Coronary artery (tissue), 2 donors: Measurements from ENCODE around the gene RPN1.
"Not testable (repeated sequence)": the region's sequence is repeated elsewhere in the genome, so short reads cannot be mapped to it uniquely, and the experiment has no call there.

Experiments used
- DNase-seq: peaks from one replicate; pipeline ENCODE4 v3.0.0-alpha.2; 2017; ENCODE audit warnings: low spot score
- H3K27ac ChIP-seq, 2 donors: fragments of 200-600 bp; sonication (generic); one replicate each; pipeline ENCODE4 v1.5.1; 2016 to 2019
- H3K4me3 ChIP-seq: fragments of 200-600 bp; sonication (generic); 2 replicates; pipeline ENCODE4 v1.5.1; 2016; ENCODE audit warnings: mild to moderate bottlenecking, moderate library complexity
- TF ChIP-seq, protein P1 (sequence below): fragments of 200-600 bp; sonication (generic); IDR thresholded peaks from one replicate; pipeline ENCODE4 v1.5.1; 2019; ENCODE audit warnings: antibody characterized with exemption

Gene RPN1

GRCh38 chr3:128684986-128685726, 34.5 kb upstream of the RPN1 start:
- Histone ChIP-seq H3K27ac (no peak overlapping the region), H3K4me3 (no peak overlapping the region)
- TF ChIP-seq, protein P1, sequence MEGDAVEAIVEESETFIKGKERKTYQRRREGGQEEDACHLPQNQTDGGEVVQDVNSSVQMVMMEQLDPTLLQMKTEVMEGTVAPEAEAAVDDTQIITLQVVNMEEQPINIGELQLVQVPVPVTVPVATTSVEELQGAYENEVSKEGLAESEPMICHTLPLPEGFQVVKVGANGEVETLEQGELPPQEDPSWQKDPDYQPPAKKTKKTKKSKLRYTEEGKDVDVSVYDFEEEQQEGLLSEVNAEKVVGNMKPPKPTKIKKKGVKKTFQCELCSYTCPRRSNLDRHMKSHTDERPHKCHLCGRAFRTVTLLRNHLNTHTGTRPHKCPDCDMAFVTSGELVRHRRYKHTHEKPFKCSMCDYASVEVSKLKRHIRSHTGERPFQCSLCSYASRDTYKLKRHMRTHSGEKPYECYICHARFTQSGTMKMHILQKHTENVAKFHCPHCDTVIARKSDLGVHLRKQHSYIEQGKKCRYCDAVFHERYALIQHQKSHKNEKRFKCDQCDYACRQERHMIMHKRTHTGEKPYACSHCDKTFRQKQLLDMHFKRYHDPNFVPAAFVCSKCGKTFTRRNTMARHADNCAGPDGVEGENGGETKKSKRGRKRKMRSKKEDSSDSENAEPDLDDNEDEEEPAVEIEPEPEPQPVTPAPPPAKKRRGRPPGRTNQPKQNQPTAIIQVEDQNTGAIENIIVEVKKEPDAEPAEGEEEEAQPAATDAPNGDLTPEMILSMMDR = no peak
- no peak for DNase-seq

GRCh38 chr3:128683957-128684356, 33.3 kb upstream of the RPN1 start:
- H3K4me3 ChIP-seq = no peak overlapping the region
- TF ChIP-seq, protein P1 = no peak
- no peak overlapping the region for H3K27ac ChIP-seq
- no peak for DNase-seq

- peak overlapping the region; percentile 94 to 98 for H3K27ac ChIP-seq
- H3K4me3 ChIP-seq = peak overlapping the region; percentile 89
- no peak for DNase-seq
- TF ChIP-seq, protein P1 = no peak
Measured at GRCh38 chr3:128681369-128681829, 30.8 kb upstream of the RPN1 start.

DNA sequence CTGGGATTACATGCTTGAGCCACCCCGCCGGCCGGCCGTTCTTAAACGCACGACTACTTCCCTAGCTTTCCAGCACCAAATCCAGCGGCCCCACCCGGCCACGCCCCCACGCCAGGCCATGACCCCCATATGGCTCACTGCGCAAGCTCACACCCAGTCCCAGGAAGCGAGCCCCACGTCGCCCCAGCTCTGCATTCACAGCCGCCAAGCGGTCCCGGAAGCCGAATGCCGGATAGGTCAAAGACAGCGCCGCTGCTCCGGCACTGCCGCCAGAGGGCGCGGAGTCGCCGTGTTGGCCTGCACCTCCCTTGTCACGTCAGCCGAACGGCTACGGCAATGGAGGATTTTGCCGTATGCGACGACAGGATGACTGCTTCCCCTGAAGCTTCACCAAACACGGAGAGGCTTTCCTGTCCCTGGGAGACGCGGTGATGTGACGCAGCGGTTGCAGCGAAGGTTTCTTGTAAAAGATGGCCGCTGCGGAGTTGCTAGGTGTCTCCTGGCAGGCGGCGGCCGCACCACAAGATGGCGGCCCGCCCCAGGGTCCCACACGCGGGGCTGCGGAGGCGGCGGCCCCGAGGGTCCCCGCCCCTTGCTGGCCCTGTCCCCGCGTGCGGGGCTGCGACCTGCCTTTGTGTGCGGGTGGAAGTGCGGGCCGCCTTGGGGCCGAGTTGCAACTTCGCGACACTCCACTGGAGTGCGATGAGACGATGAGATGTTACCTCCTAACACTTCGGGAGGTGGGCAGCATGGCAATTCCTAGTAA, 30.2 kb upstream of the RPN1 start:
- Histone ChIP-seq H3K27ac (peak overlapping the region; percentile 94 to 98), H3K4me3 (peak overlapping the region; percentile 89)
- DNase-seq = peak; percentile 99
- TF ChIP-seq, protein P1 = peak; percentile 96

GRCh38 chr3:128679338-128679737, 28.7 kb upstream of the RPN1 start:
- DNase-seq = no peak
- TF ChIP-seq, protein P1 = no peak
- no peak overlapping the region for H3K4me3 ChIP-seq
- no peak overlapping the region for H3K27ac ChIP-seq

DNA sequence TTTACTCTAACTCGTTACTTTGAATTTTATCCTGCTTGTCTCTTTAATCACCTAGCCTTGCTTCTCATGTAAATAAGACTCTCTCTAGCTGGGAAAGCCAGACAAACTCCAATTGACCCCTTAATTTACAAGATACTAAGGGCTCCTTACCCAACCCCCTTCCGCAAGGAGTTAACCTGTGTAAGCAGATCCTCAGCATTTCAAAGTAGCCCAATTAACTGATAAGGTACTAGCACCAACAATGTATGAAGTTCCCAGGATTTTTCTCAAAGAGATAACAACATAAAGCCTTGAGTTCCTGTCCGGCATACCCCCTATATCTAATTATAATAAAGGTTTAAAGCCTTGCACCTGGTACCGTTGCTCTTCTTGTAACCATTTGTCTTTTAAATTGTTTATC, 25.2 kb upstream of the RPN1 start:
- H3K27ac ChIP-seq, DNase-seq, H3K4me3 ChIP-seq: not testable (repeated sequence)

DNA sequence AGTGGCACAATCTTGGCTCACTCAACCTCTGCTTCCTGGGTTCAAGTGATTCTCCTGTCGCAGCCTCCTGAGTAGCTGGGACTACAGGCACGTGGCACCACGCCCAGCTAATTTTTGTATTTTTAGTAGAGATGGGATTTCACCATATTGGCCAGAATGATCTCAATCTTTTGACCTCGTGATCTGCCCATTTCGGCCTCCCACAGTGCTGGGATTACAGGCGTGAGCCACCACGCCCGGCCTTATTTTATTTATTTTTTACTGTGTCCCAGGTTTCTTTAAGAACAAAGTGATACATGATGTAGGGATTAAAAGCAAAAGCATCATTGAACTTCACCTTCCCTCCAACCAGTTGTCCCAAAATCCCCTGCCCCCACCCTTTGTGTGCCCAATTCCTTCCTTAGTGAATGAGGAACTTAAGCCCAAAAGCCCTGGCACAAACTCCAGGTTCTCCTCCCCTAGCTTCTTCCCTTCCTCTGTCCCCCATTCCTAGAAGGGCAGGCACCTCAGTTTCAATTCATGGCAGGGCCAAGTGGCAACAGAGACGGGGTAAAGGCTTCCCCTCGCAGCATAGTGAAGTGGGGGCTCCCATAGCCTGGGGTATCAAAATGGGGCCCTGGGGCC, 23.7 kb upstream of the RPN1 start:
- TF ChIP-seq, protein P1 = no peak
- Histone ChIP-seq H3K4me3 (no peak overlapping the region), H3K27ac (no peak overlapping the region)
- DNase-seq = no peak
